H9 (cell line): ENCODE data around the gene FKBP8. TPM values are rescaled to one million over a fixed set of nuclear protein-coding genes. Genes with fewer than 3 reads are reported as not detected.

ENCODE experiments used
- DNase-seq: peaks from one replicate; pipeline ENCODE4 v3.0.0-alpha.2; 2017
- H2AFZ ChIP-seq: one replicate; pipeline ENCODE4 v1.6.1; 2013; ENCODE audit warnings: mild to moderate bottlenecking, low read length, control low read depth, moderate library complexity
- H2AK5ac ChIP-seq: 2 replicates; pipeline ENCODE4 v1.6.1; 2013; ENCODE audit warnings: low read length, control low read depth, mixed read lengths; ENCODE audit not compliant: insufficient read length
- H2BK120ac ChIP-seq: one replicate; pipeline ENCODE4 v1.6.1; 2013; ENCODE audit warnings: low read depth, mild to moderate bottlenecking, low read length, control low read depth, inconsistent platforms; ENCODE audit not compliant: poor library complexity, severe bottlenecking
- H2BK12ac ChIP-seq: 2 replicates; pipeline ENCODE4 v1.6.1; 2013; ENCODE audit warnings: low read length, control low read depth, mixed read lengths, low read depth; ENCODE audit not compliant: insufficient read length
- H2BK15ac ChIP-seq: 2 replicates; pipeline ENCODE4 v1.6.1; 2013; ENCODE audit warnings: low read depth, low read length, control low read depth
- H2BK20ac ChIP-seq: one replicate; pipeline ENCODE4 v1.6.1; 2013; ENCODE audit warnings: low read depth, mild to moderate bottlenecking, low read length, control low read depth, inconsistent platforms; ENCODE audit not compliant: poor library complexity, severe bottlenecking
- H2BK5ac ChIP-seq: 2 replicates; pipeline ENCODE4 v1.6.1; 2013; ENCODE audit warnings: low read length, control low read depth, mixed read lengths; ENCODE audit not compliant: insufficient read length
- H3K14ac ChIP-seq: 2 replicates; pipeline ENCODE4 v1.6.1; 2013; ENCODE audit warnings: low read length, control low read depth; ENCODE audit not compliant: insufficient read depth
- H3K18ac ChIP-seq: 2 replicates; pipeline ENCODE4 v1.6.1; 2013; ENCODE audit warnings: low read depth, mild to moderate bottlenecking, mixed read lengths, low read length, control low read depth; ENCODE audit not compliant: insufficient read length
- H3K23ac ChIP-seq: 2 replicates; pipeline ENCODE4 v1.6.1; 2013; ENCODE audit warnings: low read length, control low read depth, mixed read lengths, low read depth; ENCODE audit not compliant: insufficient read length
- H3K23me2 ChIP-seq: 2 replicates; pipeline ENCODE4 v1.6.1; 2013; ENCODE audit warnings: low read depth, mild to moderate bottlenecking, mixed read lengths, low read length, control low read depth; ENCODE audit not compliant: insufficient read length, poor library complexity, severe bottlenecking
- H3K27ac ChIP-seq: 2 replicates; pipeline ENCODE4 v1.5.1; 2013; ENCODE audit warnings: low read length, control low read depth, mixed read lengths, low read depth; ENCODE audit not compliant: insufficient read length
- H3K27me3 ChIP-seq: 2 replicates; pipeline ENCODE4 v1.6.1; 2013; ENCODE audit warnings: low read length, control low read depth, inconsistent platforms; ENCODE audit not compliant: insufficient read depth
- H3K4ac ChIP-seq: 2 replicates; pipeline ENCODE4 v1.6.1; 2013; ENCODE audit warnings: low read depth, mild to moderate bottlenecking, control low read depth, inconsistent platforms, low read length, moderate library complexity
- H3K4me1 ChIP-seq: 2 replicates; pipeline ENCODE4 v1.6.1; 2013; ENCODE audit warnings: low read length, control low read depth, inconsistent platforms; ENCODE audit not compliant: insufficient read depth
- H3K4me2 ChIP-seq: 2 replicates; pipeline ENCODE4 v1.6.1; 2013; ENCODE audit warnings: low read length, control low read depth, mixed read lengths; ENCODE audit not compliant: insufficient read length, insufficient read depth
- H3K56ac ChIP-seq: 2 replicates; pipeline ENCODE4 v1.6.1; 2013; ENCODE audit warnings: low read depth, mild to moderate bottlenecking, mixed read lengths, low read length, control low read depth; ENCODE audit not compliant: insufficient read length
- H3K79me1 ChIP-seq: 2 replicates; pipeline ENCODE4 v1.6.1; 2013; ENCODE audit warnings: low read depth, mild to moderate bottlenecking, moderate library complexity, low read length, control low read depth, inconsistent platforms; ENCODE audit not compliant: insufficient read depth, poor library complexity, severe bottlenecking
- H3K79me2 ChIP-seq: 2 replicates; pipeline ENCODE4 v1.6.1; 2013; ENCODE audit warnings: low read length, control low read depth, inconsistent platforms; ENCODE audit not compliant: insufficient read depth
- H3K9ac ChIP-seq: 2 replicates; pipeline ENCODE4 v1.6.1; 2013; ENCODE audit warnings: low read length, control low read depth, mixed read lengths; ENCODE audit not compliant: insufficient read length; ENCODE audit errors: extremely low read depth
- H3K9me3 ChIP-seq: one replicate; pipeline ENCODE4 v1.6.1; 2013; ENCODE audit warnings: low read depth, low read length, inconsistent platforms; ENCODE audit not compliant: control insufficient read depth
- H3T11ph ChIP-seq: one replicate; pipeline ENCODE4 v1.6.1; 2013; ENCODE audit warnings: mild to moderate bottlenecking, low read length, control low read depth, inconsistent platforms
- H4K20me1 ChIP-seq: one replicate; pipeline ENCODE4 v1.6.1; 2013; ENCODE audit not compliant: control insufficient read depth, insufficient read length, insufficient read depth
- H4K5ac ChIP-seq: 2 replicates; pipeline ENCODE4 v1.6.1; 2013; ENCODE audit warnings: low read depth, mild to moderate bottlenecking, mixed read lengths, low read length, control low read depth; ENCODE audit not compliant: insufficient read length
- H4K8ac ChIP-seq: replicated peaks from 2 replicates; pipeline ENCODE4 v1.6.1; 2013; ENCODE audit warnings: low read length, control low read depth, mixed read lengths, low read depth; ENCODE audit not compliant: insufficient read length
- H4K91ac ChIP-seq: 2 replicates; pipeline ENCODE4 v1.6.1; 2013; ENCODE audit warnings: low read depth, mild to moderate bottlenecking, moderate library complexity, mixed read lengths, low read length, control low read depth; ENCODE audit not compliant: insufficient read length
- H3K27ac Mint-ChIP-seq, 3 experiments: 2 replicates in 2 of 3; 3 replicates in 1 of 3; pipeline ENCODE4 v1.8.0; 2020 to 2021; ENCODE audit warnings: mixed read lengths in 3 of 3, mild to moderate bottlenecking in 1 of 3, moderate library complexity in 1 of 3
- H3K27me3 Mint-ChIP-seq: 2 replicates; pipeline ENCODE4 v1.8.0; 2021; ENCODE audit warnings: low read depth, mild to moderate bottlenecking, moderate library complexity, mixed read lengths
- H3K36me3 Mint-ChIP-seq, 3 experiments: 2 replicates in 2 of 3; 3 replicates in 1 of 3; pipeline ENCODE4 v1.8.0; 2020 to 2021; ENCODE audit warnings: low read depth in 3 of 3, mixed read lengths in 3 of 3; ENCODE audit not compliant: insufficient read depth in 1 of 3
- H3K4me1 Mint-ChIP-seq, 2 experiments: 2 replicates each; pipeline ENCODE4 v1.8.0; 2020; ENCODE audit warnings: mixed read lengths in 2 of 2
- H3K4me3 Mint-ChIP-seq, 2 experiments: 2 replicates in 1 of 2; 3 replicates in 1 of 2; pipeline ENCODE4 v1.8.0; 2020 to 2021; ENCODE audit warnings: mild to moderate bottlenecking in 2 of 2, mixed read lengths in 2 of 2, moderate library complexity in 1 of 2
- H3K9me3 Mint-ChIP-seq, 2 experiments: 2 replicates in 1 of 2; 3 replicates in 1 of 2; pipeline ENCODE4 v1.8.0; 2020; ENCODE audit warnings: mild to moderate bottlenecking in 2 of 2, mixed read lengths in 2 of 2, moderate library complexity in 1 of 2
- WGBS: extraction: QIAGEN DNeasy Blood & Tissue Kit; methylation state at CpG from one replicate; pipeline ENCODE4 v1.1.7; 2013; ENCODE audit warnings: missing lambda C conversion rate, low lambda C conversion rate, mixed read lengths; ENCODE audit not compliant: insufficient read length; ENCODE audit errors: extremely low coverage; 5-methylcytosine and 5-hydroxymethylcytosine counted together
- total RNA-seq: library from RNA; stranded (reverse); gene quantifications from 2 replicates; pipeline ENCODE4 v1.2.1, GENCODE V29; 2021
- TF ChIP-seq, protein P1 (sequence below): fragments of 200-600 bp; sonication (generic); conservative IDR thresholded peaks from 3 replicates; pipeline ENCODE4 v1.8.0; 2021; ENCODE audit warnings: antibody characterized with exemption, mild to moderate bottlenecking

FKBP8 gene
- total RNA-seq, 1 experiment from 2014 or later, result 308 TPM

DNA sequence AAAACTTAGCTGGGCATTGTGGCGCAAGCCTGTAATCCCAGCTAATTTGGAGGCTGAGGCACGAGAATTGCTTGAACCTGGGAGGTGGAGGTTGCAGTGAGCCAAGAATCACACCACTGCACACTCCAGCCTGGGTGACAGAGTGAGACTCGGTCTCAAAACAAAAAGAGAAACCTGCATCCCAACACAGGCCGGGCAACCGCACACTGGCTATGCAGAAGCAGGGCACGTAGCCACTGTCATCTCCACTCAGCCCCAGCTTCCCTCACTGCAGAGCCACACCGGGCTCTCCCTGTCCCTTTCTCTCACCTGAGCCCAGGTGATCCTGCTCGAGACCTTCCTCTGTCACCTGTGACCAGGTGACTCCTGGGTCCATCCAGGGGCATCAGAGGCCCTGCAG is 33.2 kb downstream of the FKBP8 start:
- H3K79me1 ChIP-seq, result peaks cover 2% of the 10 kb centered on the region
- H2AFZ ChIP-seq, result no peak overlapping the region
- no peaks in the 10 kb centered on the region for H4K20me1 ChIP-seq
- no peak overlapping the region for H4K91ac ChIP-seq
- H4K8ac ChIP-seq, result no peak overlapping the region
- H2AK5ac ChIP-seq, result no peak overlapping the region
- Mint-ChIP-seq H3K9me3 (no peaks in the 10 kb centered on the region), H3K27ac (no peak overlapping the region; a peak in 1 of 7 replicates), H3K4me1 (peaks cover 12 to 13% of the 10 kb centered on the region in 2 experiments), H3K4me3 (no peak overlapping the region), H3K36me3 (no peaks in the 10 kb centered on the region; a peak in 1 of 7 replicates), H3K27me3 (no peaks in the 10 kb centered on the region)
- H4K5ac ChIP-seq, result no peak overlapping the region
- H3K27ac ChIP-seq, result no peak overlapping the region
- TF ChIP-seq, protein P1, sequence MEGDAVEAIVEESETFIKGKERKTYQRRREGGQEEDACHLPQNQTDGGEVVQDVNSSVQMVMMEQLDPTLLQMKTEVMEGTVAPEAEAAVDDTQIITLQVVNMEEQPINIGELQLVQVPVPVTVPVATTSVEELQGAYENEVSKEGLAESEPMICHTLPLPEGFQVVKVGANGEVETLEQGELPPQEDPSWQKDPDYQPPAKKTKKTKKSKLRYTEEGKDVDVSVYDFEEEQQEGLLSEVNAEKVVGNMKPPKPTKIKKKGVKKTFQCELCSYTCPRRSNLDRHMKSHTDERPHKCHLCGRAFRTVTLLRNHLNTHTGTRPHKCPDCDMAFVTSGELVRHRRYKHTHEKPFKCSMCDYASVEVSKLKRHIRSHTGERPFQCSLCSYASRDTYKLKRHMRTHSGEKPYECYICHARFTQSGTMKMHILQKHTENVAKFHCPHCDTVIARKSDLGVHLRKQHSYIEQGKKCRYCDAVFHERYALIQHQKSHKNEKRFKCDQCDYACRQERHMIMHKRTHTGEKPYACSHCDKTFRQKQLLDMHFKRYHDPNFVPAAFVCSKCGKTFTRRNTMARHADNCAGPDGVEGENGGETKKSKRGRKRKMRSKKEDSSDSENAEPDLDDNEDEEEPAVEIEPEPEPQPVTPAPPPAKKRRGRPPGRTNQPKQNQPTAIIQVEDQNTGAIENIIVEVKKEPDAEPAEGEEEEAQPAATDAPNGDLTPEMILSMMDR, result no peak
- no peak overlapping the region for H3T11ph ChIP-seq
- no peak overlapping the region for H3K56ac ChIP-seq
- no peak overlapping the region for H2BK120ac ChIP-seq
- no peaks in the 10 kb centered on the region for H3K23me2 ChIP-seq
- H2BK20ac ChIP-seq, result no peak overlapping the region
- no peak overlapping the region for H3K9ac ChIP-seq
- WGBS, result no CpG with 5 or more reads among the region's 8 CpGs
- no peak for DNase-seq
- H2BK12ac ChIP-seq, result no peak overlapping the region
- no peaks in the 10 kb centered on the region for H3K9me3 ChIP-seq
- H3K27me3 ChIP-seq, result no peaks in the 10 kb centered on the region
- H2BK15ac ChIP-seq, result no peak overlapping the region
- H3K23ac ChIP-seq, result no peak overlapping the region
- H2BK5ac ChIP-seq, result no peak overlapping the region
- no peak overlapping the region for H3K4me2 ChIP-seq
- no peak overlapping the region for H3K18ac ChIP-seq
- peaks cover 2% of the 10 kb centered on the region; the same call in 1 of the 2 replicates for H3K79me2 ChIP-seq
- no peak overlapping the region for H3K14ac ChIP-seq
- H3K4me1 ChIP-seq, result no peaks in the 10 kb centered on the region
- H3K4ac ChIP-seq, result no peak overlapping the region
